B cell (primary cell): ENCODE measurements around the gene HDAC1. TPM values are rescaled to one million over a fixed set of nuclear protein-coding genes. Genes with fewer than 3 reads are reported as not detected.

Experiments used
- ATAC-seq: fragments of 200-7000 bp; cut with Tn5 transposase; one replicate; pipeline ENCODE4 v1.10.0; 2021; ENCODE audit warnings: low read depth, mild to moderate bottlenecking, moderate number of reproducible peaks, moderate library complexity
- CTCF ChIA-PET: fragments of 350-600 bp; sonication (Branson Sonifier 250); formaldehyde crosslinking; loops from one replicate; lab custom pipeline; 2021; ENCODE audit warnings: antibody characterized with exemption, inconsistent platforms; lab: Charles Lee
- POLR2A ChIA-PET: fragments of 350-600 bp; sonication (Branson Sonifier 250); formaldehyde crosslinking; loops from one replicate; lab custom pipeline; 2021; ENCODE audit warnings: antibody characterized with exemption; lab: Charles Lee
- DNase-seq: peaks from one replicate; pipeline ENCODE4 v3.0.0; 2013
- H2AFZ ChIP-seq: 2 replicates; pipeline ENCODE4 v1.6.1; 2012; ENCODE audit warnings: mild to moderate bottlenecking, low read depth, low read length; ENCODE audit not compliant: insufficient read depth, poor library complexity, severe bottlenecking
- H3K27ac ChIP-seq, 2 donors: 1 replicate in 1 of 2; 2 replicates in 1 of 2; pipeline ENCODE4 v1.5.1; 2012 to 2013; ENCODE audit warnings: low read length in 2 of 2, mild to moderate bottlenecking in 2 of 2, moderate library complexity in 1 of 2
- H3K27me3 ChIP-seq, 4 experiments: fragments of 200-600 bp in 1 of 4; sonication (generic) in 1 of 4; replicated peaks in 1 of 4; 1 replicate in 2 of 4; 2 replicates in 2 of 4; pipeline versions ENCODE4 v1.6.1 to v1.7.0; 2013 to 2016; ENCODE audit warnings: low read length in 3 of 4, mild to moderate bottlenecking in 2 of 4, mixed read lengths in 1 of 4, moderate library complexity in 1 of 4; ENCODE audit not compliant: insufficient read depth in 4 of 4, control insufficient read depth in 3 of 4; ENCODE audit errors: control extremely low read depth in 1 of 4
- H3K36me3 ChIP-seq, 2 experiments: replicated peaks in 1 of 2; 1 replicate in 1 of 2; 2 replicates in 1 of 2; pipeline versions ENCODE4 v1.6.1 to v1.7.1; 2013; ENCODE audit warnings: low read length in 1 of 2; ENCODE audit not compliant: insufficient read depth in 2 of 2, control insufficient read depth in 1 of 2; ENCODE audit errors: control extremely low read depth in 1 of 2, extremely low read depth in 1 of 2
- H3K4me1 ChIP-seq, 2 donors: fragments of 200-600 bp in 1 of 2; sonication (generic) in 1 of 2; 1 replicate in 1 of 2; 2 replicates in 1 of 2; pipeline versions ENCODE4 v1.5.1 to v1.6.1; 2013 to 2017; ENCODE audit warnings: low read length in 2 of 2; ENCODE audit not compliant: control insufficient read depth in 2 of 2, insufficient read depth in 2 of 2
- H3K4me2 ChIP-seq: replicated peaks from 2 replicates; pipeline ENCODE3; 2012; ENCODE audit warnings: mild to moderate bottlenecking, low read depth, low read length; ENCODE audit not compliant: poor library complexity, severe bottlenecking
- H3K4me3 ChIP-seq, 5 experiments: fragments of 200-600 bp in 1 of 5; sonication (generic) in 1 of 5; 1 replicate in 3 of 5; 2 replicates in 2 of 5; pipeline versions ENCODE4 v1.5.1 to v1.7.0; 2011 to 2016; ENCODE audit warnings: low read length in 4 of 5, mild to moderate bottlenecking in 4 of 5, low read depth in 2 of 5, control low read depth in 1 of 5, moderate library complexity in 1 of 5; ENCODE audit not compliant: insufficient read depth in 1 of 5; ENCODE audit errors: control extremely low read depth in 1 of 5, extremely low read depth in 1 of 5
- H3K79me2 ChIP-seq: fragments of 200-600 bp; sonication (generic); one replicate; pipeline ENCODE4 v1.6.0; 2016; ENCODE audit warnings: low read length; ENCODE audit not compliant: control insufficient read depth, insufficient read depth
- H3K9ac ChIP-seq: fragments of 200-600 bp; sonication (generic); 2 replicates; pipeline ENCODE4 v1.6.1; 2017; ENCODE audit warnings: mild to moderate bottlenecking, low read length, moderate library complexity
- H3K9me3 ChIP-seq, 3 donors: one replicate each; pipeline versions ENCODE4 v1.6.1 to v1.7.1; 2013; ENCODE audit warnings: low read length in 2 of 3; ENCODE audit not compliant: control insufficient read depth in 2 of 3, insufficient read depth in 1 of 3; ENCODE audit errors: control extremely low read depth in 1 of 3
- H4K20me1 ChIP-seq: 2 replicates; pipeline ENCODE4 v1.6.0; 2012; ENCODE audit warnings: mild to moderate bottlenecking, low read length; ENCODE audit not compliant: insufficient read depth, control insufficient read depth, poor library complexity, severe bottlenecking
- H3K27ac Mint-ChIP-seq: one replicate; pipeline ENCODE4 v1.8.0; 2021; ENCODE audit warnings: mixed read lengths
- H3K27me3 Mint-ChIP-seq: one replicate; pipeline ENCODE4 v1.8.0; 2021; ENCODE audit warnings: mixed read lengths
- H3K4me1 Mint-ChIP-seq: one replicate; pipeline ENCODE4 v1.8.0; 2021; ENCODE audit warnings: mixed read lengths
- H3K4me3 Mint-ChIP-seq: one replicate; pipeline ENCODE4 v1.8.0; 2021; ENCODE audit warnings: mixed read lengths
- H3K9me3 Mint-ChIP-seq: one replicate; pipeline ENCODE4 v1.8.0; 2022; ENCODE audit warnings: mixed read lengths; ENCODE audit not compliant: insufficient read depth
- CTCF ChIP-seq: fragments of 200-600 bp; IDR thresholded peaks from one replicate; pipeline ENCODE4 v1.8.0; 2022; ENCODE audit warnings: antibody characterized with exemption, mild to moderate bottlenecking
- EZH2 ChIP-seq: IDR thresholded peaks from 2 replicates; pipeline ENCODE4 v1.6.1; 2012; ENCODE audit warnings: borderline replicate concordance, low read depth, mild to moderate bottlenecking, moderate library complexity, low read length; ENCODE audit not compliant: insufficient read depth, poor library complexity, severe bottlenecking
- WGBS: methylation state at CpG from one replicate; pipeline ENCODE4 v1.1.5; 2013; ENCODE audit warnings: missing lambda C conversion rate; ENCODE audit not compliant: insufficient coverage; 5-methylcytosine and 5-hydroxymethylcytosine counted together
- intact Hi-C: fragments of 100-400 bp; cut with micrococcal nuclease; formaldehyde crosslinking; loops from one replicate; pipeline ENCODE4 v1.10.0; 2022
- polyA plus RNA-seq: library from polyadenylated mRNA; depleted of rRNA; stranded (reverse); fragments of >200 nt; gene quantifications from 2 replicates; pipeline ENCODE4 v1.2.3, GENCODE V29; 2012
- total RNA-seq, 2 donors: library from RNA; stranded (reverse); fragments of 120-200 nt in 1 of 2; gene quantifications; 1 replicate in 1 of 2; 2 replicates in 1 of 2; pipeline versions ENCODE4 v1.2.3 to v1.2.4, GENCODE V29; 2013 to 2022

Gene HDAC1
- total and polyA plus RNA-seq, 2 donors (not counting 1 experiment from before 2014, with no cell fraction given), result 184 to 205 TPM

GRCh38 chr1:32266921-32267591 lies 24.8 kb upstream of the HDAC1 start:
- POLR2A ChIA-PET, result no interaction called here
- Mint-ChIP-seq H3K4me3 (no peak overlapping the region), H3K9me3 (no peaks in the 10 kb centered on the region), H3K27ac (peak overlapping the region; percentile 74), H3K4me1 (peaks cover 27% of the 10 kb centered on the region), H3K27me3 (no peaks in the 10 kb centered on the region)
- CTCF ChIA-PET, result no interaction called here
- no peaks in the 10 kb centered on the region for H3K27me3 ChIP-seq
- H3K4me2 ChIP-seq, result no peak overlapping the region
- intact Hi-C loops, result no loop called here
- no peaks in the 10 kb centered on the region for H4K20me1 ChIP-seq
- TF ChIP-seq CTCF, result no peak
- TF ChIP-seq EZH2, result no peak
- no peak for DNase-seq
- H3K4me3 ChIP-seq, result no peak overlapping the region
- no peak overlapping the region for H2AFZ ChIP-seq
- no peak for ATAC-seq
- H3K79me2 ChIP-seq, result peaks cover 45% of the 10 kb centered on the region
- H3K36me3 ChIP-seq, result no peaks in the 10 kb centered on the region
- peaks cover 0 to 2% (median 0%) of the 10 kb centered on the region in 3 donors for H3K9me3 ChIP-seq
- WGBS, result 100% methylated on average over 5 of the region's 7 CpGs
- H3K4me1 ChIP-seq, result peaks cover 22 to 28% of the 10 kb centered on the region in 2 donors
- no peak overlapping the region for H3K27ac ChIP-seq
- no peak overlapping the region for H3K9ac ChIP-seq

DNA sequence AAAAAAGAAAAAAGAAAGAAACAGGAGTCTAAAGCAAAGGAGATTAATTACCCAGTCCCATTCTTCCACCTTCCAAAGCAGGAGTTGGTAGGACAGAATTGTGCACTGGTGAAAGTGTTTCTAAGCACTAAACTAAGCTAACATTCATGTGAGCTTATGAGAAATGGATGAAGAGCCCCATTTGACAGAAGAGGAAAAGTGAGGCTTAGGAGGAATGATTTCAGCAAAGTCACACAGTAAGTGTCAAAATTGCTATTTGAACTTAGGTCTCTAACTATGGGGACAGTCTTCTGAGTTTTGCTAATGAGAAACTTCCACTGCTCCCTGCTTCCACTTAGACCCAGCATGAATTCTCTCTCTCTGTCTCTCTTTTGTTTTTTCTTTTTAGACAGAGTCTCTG lies 22.1 kb upstream of the HDAC1 start:
- intact Hi-C loops, result no loop called here
- Mint-ChIP-seq H3K27ac (no peak overlapping the region), H3K4me3 (no peak overlapping the region)

More for the DNA sequence above, 22.1 kb upstream of the HDAC1 start:
- H3K27ac ChIP-seq, result no peak overlapping the region
- no peak for DNase-seq
- H3K9me3 ChIP-seq, result no peaks in the 10 kb centered on the region
- CTCF ChIA-PET, result interaction anchor here (0.6 to 2.4 kb wide), 4 partner anchors 15 to 69 kb away, joined by 3 to 9 read pairs (median 5); partner anchors contain the start of gene CCDC28B
- H3K4me3 ChIP-seq, result no peak overlapping the region
- ATAC-seq, result no peak
- H3K4me1 ChIP-seq, result peaks cover 28 to 33% of the 10 kb centered on the region in 2 donors
- no peak overlapping the region for H3K9ac ChIP-seq
- no peaks in the 10 kb centered on the region for H3K36me3 ChIP-seq
- no peaks in the 10 kb centered on the region for H4K20me1 ChIP-seq
- no peak overlapping the region for H3K4me2 ChIP-seq
- POLR2A ChIA-PET, result interaction anchor here (0.7 kb wide), 1 partner anchor 30 kb away, joined by 10 read pairs; no protein-coding TSS in a partner anchor
- TF ChIP-seq CTCF, result no peak
- no peaks in the 10 kb centered on the region for H3K9me3 Mint-ChIP-seq
- H3K79me2 ChIP-seq, result peaks cover 47% of the 10 kb centered on the region
- no peaks in the 10 kb centered on the region for H3K27me3 Mint-ChIP-seq
- H3K4me1 Mint-ChIP-seq, result peaks cover 36% of the 10 kb centered on the region
- no peak overlapping the region for H2AFZ ChIP-seq
- no peaks in the 10 kb centered on the region for H3K27me3 ChIP-seq
